ENCODE measurements around the gene FLT4. TPM values are rescaled to one million over a fixed set of nuclear protein-coding genes. Genes with fewer than 3 reads are reported as not detected.
"Not testable (repeated sequence)": the region's sequence is repeated elsewhere in the genome, so short reads cannot be mapped to it uniquely, and the experiment has no call there.

FLT4 gene
- total RNA-seq, 1 donor from 2014 or later, result under 0.01 TPM

DNA sequence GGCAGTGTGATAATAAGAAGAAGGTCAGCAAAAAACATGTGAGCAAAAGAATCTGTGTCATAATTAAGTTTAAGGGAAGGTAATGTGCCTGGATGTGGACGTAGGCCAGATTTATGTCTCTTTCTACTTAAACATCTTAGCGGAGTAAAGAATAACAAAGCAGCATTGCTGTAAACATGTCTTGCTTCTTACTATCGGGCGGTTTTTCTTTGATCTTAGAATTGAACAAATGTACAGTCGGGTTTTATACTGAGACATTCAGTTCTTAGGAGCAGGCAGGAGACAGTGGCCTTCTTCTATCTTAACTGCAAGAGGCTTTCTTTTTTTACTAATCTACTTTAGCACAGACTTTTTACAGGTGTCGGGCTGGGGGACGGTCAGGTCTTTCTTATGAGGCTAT is 40.4 kb upstream of the FLT4 start:
- H3K27me3 ChIP-seq (ENCODE audit: control insufficient read depth, insufficient read depth, low read length), result no peaks in the 10 kb centered on the region
- H3K36me3 ChIP-seq (ENCODE audit: control insufficient read depth, insufficient read depth, low read length), result no peaks in the 10 kb centered on the region
- H3K4me3 ChIP-seq (ENCODE audit: low read depth, low read length), result no peak overlapping the region
- DNase-seq (ENCODE audit: low read depth) (no peak), FAIRE-seq (no peak)
- TF ChIP-seq, protein P1, sequence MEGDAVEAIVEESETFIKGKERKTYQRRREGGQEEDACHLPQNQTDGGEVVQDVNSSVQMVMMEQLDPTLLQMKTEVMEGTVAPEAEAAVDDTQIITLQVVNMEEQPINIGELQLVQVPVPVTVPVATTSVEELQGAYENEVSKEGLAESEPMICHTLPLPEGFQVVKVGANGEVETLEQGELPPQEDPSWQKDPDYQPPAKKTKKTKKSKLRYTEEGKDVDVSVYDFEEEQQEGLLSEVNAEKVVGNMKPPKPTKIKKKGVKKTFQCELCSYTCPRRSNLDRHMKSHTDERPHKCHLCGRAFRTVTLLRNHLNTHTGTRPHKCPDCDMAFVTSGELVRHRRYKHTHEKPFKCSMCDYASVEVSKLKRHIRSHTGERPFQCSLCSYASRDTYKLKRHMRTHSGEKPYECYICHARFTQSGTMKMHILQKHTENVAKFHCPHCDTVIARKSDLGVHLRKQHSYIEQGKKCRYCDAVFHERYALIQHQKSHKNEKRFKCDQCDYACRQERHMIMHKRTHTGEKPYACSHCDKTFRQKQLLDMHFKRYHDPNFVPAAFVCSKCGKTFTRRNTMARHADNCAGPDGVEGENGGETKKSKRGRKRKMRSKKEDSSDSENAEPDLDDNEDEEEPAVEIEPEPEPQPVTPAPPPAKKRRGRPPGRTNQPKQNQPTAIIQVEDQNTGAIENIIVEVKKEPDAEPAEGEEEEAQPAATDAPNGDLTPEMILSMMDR (IDR thresholded peaks at IDR 0.05; ENCODE audit: insufficient read depth, low read length, severe bottlenecking), result no peak

DNA sequence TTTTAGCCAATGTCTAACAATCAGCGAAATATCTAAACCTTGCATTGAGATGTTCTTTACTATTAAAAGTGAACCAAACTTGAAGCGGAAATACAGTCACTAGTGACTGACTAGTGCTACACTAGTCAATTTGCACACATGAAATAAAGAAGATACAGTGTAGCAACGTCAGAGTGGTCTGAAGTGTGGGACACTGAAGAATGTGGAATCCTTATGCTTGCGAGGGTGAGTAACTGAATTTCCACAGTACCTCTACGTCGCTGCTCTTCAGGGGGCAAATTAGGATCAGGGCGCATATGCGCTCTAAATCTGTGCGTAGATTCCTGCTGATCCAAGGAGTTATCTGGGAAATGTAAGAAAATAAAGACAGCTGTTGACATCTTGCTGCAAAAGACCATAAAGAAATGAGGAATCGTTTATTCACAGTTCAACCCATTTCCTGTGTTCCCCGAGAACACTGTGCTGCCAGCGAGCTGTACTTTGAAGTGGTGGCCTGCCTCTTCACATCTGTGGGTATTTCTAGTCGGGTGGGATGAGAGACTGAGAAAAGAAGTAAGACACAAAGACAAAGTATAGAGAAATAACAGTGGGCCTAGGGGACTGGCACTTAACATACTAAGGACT is 39.8 kb upstream of the FLT4 start:
- FAIRE-seq (no peak), DNase-seq (ENCODE audit: low read depth) (no peak)
- Histone ChIP-seq H3K36me3 (ENCODE audit: control insufficient read depth, insufficient read depth, low read length) (no peaks in the 10 kb centered on the region), H3K27me3 (ENCODE audit: control insufficient read depth, insufficient read depth, low read length) (no peaks in the 10 kb centered on the region), H3K4me3 (ENCODE audit: low read depth, low read length) (no peak overlapping the region)
- TF ChIP-seq, protein P1 (IDR thresholded peaks at IDR 0.05; ENCODE audit: insufficient read depth, low read length, severe bottlenecking), result no peak

DNA sequence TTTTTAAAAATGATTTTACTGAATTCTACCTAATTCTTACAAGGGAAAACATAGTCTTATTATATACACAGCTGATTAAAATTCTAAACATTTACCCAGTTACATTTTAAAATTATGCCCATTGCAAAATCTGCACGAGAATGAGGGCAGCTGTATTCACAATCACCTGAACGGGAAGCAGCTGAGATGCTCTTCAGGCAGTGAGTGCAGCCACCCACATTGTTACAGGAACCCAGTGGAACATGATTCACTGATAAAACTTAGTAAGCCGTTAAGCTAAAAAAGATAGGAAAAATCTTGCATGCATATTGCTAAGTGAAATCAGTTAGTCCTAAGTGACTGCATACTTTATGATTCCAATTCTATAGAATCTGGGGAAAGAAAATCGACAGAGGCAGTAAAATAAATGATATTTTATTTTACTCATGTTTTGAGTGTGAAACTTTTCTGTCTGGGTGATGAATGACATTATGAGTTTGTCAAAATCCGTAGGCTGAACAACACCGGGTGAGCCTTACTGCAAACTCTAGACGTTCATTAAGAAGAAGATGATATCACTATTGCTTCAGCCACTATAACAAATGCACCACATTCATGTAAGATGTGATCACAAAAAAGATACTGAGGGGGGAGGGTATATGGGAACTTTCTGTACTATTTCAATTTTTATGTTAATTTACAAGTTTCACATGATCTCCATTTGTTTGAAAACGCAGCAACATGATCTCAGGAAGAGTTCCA is 39.1 kb upstream of the FLT4 start:
- FAIRE-seq (no peak), DNase-seq (ENCODE audit: low read depth) (no peak)
- H3K36me3 ChIP-seq (ENCODE audit: control insufficient read depth, insufficient read depth, low read length), result no peaks in the 10 kb centered on the region
- H3K4me3 ChIP-seq (ENCODE audit: low read depth, low read length), result no peak overlapping the region
- no peaks in the 10 kb centered on the region for H3K27me3 ChIP-seq (ENCODE audit: control insufficient read depth, insufficient read depth, low read length)
- TF ChIP-seq, protein P1 (IDR thresholded peaks at IDR 0.05; ENCODE audit: insufficient read depth, low read length, severe bottlenecking), result no peak

DNA sequence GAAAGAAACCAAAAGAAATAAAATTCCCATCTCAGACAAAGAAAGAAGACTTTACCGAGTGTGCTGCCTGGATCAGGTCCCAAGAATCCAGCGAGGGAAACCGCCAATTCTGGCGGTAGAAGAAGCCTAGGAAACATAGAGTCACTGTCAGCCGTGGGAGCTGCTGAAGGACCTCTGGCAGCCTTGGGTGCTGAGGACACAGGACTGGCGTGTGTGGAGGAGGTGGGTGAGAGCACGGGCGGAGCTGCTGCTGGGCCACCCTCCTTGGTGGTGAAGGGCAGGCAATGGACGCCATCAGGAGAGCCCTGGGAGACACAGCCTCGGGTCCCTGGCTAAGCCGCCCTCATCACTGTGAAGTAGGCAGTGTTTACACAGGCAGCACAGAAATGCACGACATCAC is 37.4 kb upstream of the FLT4 start:
- not testable (repeated sequence) for H3K27me3 ChIP-seq (ENCODE audit: control insufficient read depth, insufficient read depth, low read length); DNase-seq (ENCODE audit: low read depth); FAIRE-seq

DNA sequence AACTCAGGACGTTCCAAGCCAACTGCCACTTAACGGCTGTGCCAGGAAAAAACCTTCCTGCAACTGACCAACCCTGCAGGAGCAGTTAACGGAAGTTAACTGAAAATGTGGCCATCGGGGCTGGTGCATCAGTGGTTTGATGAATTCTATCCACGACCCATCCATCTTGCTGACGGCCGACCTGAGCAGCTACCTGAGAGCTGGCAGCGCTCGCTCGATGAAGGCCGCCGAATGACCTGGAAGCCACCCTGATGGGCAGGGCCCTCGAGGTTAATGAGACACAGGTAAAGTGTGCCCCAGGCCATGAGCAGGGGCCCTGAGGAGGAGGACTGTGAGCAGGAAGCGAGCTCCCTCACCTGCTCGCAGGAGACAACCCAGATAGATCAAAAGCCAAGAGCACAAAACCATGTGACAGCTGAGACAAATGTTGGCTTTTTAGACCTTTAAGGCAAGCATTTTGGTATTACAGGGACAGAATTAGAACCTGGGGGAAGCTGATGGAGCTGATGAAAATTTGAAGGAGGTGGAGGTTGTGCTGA is 35.3 kb upstream of the FLT4 start:
- no peaks in the 10 kb centered on the region for H3K27me3 ChIP-seq (ENCODE audit: control insufficient read depth, insufficient read depth, low read length)
- FAIRE-seq, result no peak
- H3K4me3 ChIP-seq (ENCODE audit: low read depth, low read length), result no peak overlapping the region
- DNase-seq (ENCODE audit: low read depth), result no peak
- no peaks in the 10 kb centered on the region for H3K36me3 ChIP-seq (ENCODE audit: control insufficient read depth, insufficient read depth, low read length)
- TF ChIP-seq, protein P1 (IDR thresholded peaks at IDR 0.05; ENCODE audit: insufficient read depth, low read length, severe bottlenecking), result no peak

More for the DNA sequence above, 37.4 kb upstream of the FLT4 start:
- not testable (repeated sequence) for H3K4me3 ChIP-seq (ENCODE audit: low read depth, low read length); H3K36me3 ChIP-seq (ENCODE audit: control insufficient read depth, insufficient read depth, low read length)

DNA sequence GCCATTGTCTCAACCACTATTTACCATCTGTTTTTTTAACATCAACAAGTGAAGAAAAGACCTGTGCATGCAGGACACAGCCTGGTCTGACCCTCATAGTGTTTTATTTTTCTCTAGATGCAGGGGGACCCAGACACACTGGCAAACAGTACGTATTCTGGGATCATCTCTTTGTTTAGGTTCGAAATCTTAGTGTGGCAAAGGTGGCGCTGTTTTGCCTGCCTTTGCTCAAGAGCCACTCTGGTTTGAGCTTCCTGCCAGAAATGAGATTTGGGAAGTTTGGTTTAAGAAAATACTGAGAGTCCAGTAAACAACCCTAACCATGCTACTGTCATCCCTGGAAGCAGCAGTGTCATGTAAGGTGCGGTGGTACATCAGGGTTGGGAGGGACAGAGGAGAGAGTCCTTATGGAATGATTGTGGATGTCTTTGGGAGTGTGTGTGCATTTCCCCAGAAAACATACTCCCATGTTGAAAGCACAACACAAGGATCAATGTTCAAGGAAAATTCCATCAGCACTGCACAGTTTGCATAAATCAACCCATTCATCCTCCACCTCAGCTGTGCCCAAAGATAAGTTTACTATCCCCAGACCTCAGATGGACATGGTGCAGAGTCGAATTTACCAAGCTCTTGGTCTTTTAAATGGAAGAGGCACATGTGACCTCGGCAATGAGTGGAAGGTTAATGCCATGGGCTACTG is 34.0 kb upstream of the FLT4 start:
- Histone ChIP-seq H3K4me3 (ENCODE audit: low read depth, low read length) (no peak overlapping the region), H3K36me3 (ENCODE audit: control insufficient read depth, insufficient read depth, low read length) (no peaks in the 10 kb centered on the region), H3K27me3 (ENCODE audit: control insufficient read depth, insufficient read depth, low read length) (no peaks in the 10 kb centered on the region)
- DNase-seq (ENCODE audit: low read depth) (no peak), FAIRE-seq (no peak)
- TF ChIP-seq, protein P1 (IDR thresholded peaks at IDR 0.05; ENCODE audit: insufficient read depth, low read length, severe bottlenecking), result no peak

Data from bronchial epithelial cell (primary cell).